GM12878 (cell line): ENCODE measurements around the gene HADHA. TPM values are rescaled to one million over a fixed set of nuclear protein-coding genes. Genes with fewer than 3 reads are reported as not detected.

Experiments
- ATAC-seq: fragments of 200-7000 bp; cut with Tn5 transposase; 3 replicates; pipeline ENCODE4 v1.9.1; 2020; ENCODE audit warnings: mild to moderate bottlenecking, moderate library complexity
- BruUV-seq: library from RNA; stranded (reverse); fragments of 400-500 nt; replicated peaks from 2 replicates; lab custom pipeline; 2021; lab: Mats Ljungman, UMichigan
- CTCF ChIA-PET: fragments of 300-600 bp; sonication (Branson Sonifier 250); formaldehyde crosslinking; extraction: SDS; loops from one replicate; lab custom pipeline; 2021; ENCODE audit warnings: inconsistent platforms; lab: Yijun Ruan, JAX
- POLR2A ChIA-PET: fragments of 350-600 bp; formaldehyde crosslinking; extraction: SDS; loops from one replicate; lab custom pipeline; 2021; ENCODE audit warnings: inconsistent platforms; lab: Charles Lee
- RAD21 ChIA-PET: fragments of 300-600 bp; sonication (Branson Sonifier 250); formaldehyde crosslinking; loops from one replicate; lab custom pipeline; 2023; ENCODE audit warnings: antibody characterized with exemption; ENCODE audit not compliant: unreplicated experiment; lab: Charles Lee
- SMC1A ChIA-PET: fragments of 300-600 bp; sonication (Branson Sonifier 250); formaldehyde crosslinking; loops from one replicate; lab custom pipeline; 2023; ENCODE audit not compliant: unreplicated experiment, uncharacterized antibody; lab: Charles Lee
- DNase-seq: peaks from one replicate; pipeline ENCODE4 v3.0.0-alpha.2; 2011; ENCODE audit warnings: low read depth, low spot score
- FAIRE-seq: peaks from 3 replicates; lab custom pipeline; 2011; peaks lifted over from hg19 to GRCh38; lab: Jason Lieb, UNC
- H2AFZ ChIP-seq: 2 replicates; pipeline ENCODE4 v1.6.0; 2011; ENCODE audit warnings: low read depth, low read length, control low read depth; ENCODE audit not compliant: control insufficient read depth
- H3K27ac ChIP-seq: 2 replicates; pipeline ENCODE4 v1.5.1; 2011; ENCODE audit warnings: control low read depth; ENCODE audit not compliant: control insufficient read depth, insufficient read depth
- H3K27me3 ChIP-seq, 2 experiments: replicated peaks in 1 of 2; 2 replicates each; pipeline versions ENCODE4 v1.6.0 to v1.6.1; 2011; ENCODE audit warnings: low read length in 1 of 2; ENCODE audit not compliant: control insufficient read depth in 2 of 2, insufficient read depth in 2 of 2
- H3K36me3 ChIP-seq, 2 experiments: 2 replicates each; pipeline ENCODE4 v1.5.1; 2011; ENCODE audit warnings: low read length in 1 of 2; ENCODE audit not compliant: control insufficient read depth in 2 of 2, insufficient read depth in 2 of 2
- H3K4me1 ChIP-seq: 2 replicates; pipeline ENCODE4 v1.6.1; 2011; ENCODE audit warnings: mild to moderate bottlenecking, low read length, moderate library complexity, mixed read lengths; ENCODE audit not compliant: control insufficient read depth, insufficient read depth
- H3K4me2 ChIP-seq: 2 replicates; pipeline ENCODE4 v1.6.0; 2011; ENCODE audit warnings: control low read depth; ENCODE audit not compliant: control insufficient read depth, insufficient read depth
- H3K4me3 ChIP-seq: fragments of 200-600 bp; sonication (generic); 2 replicates; pipeline ENCODE4 v1.5.1; 2016
- H3K79me2 ChIP-seq: 2 replicates; pipeline ENCODE4 v1.6.0; 2011; ENCODE audit warnings: low read length; ENCODE audit not compliant: control insufficient read depth, insufficient read depth
- H3K9ac ChIP-seq: 2 replicates; pipeline ENCODE4 v1.8.0; 2011; ENCODE audit warnings: low read length, control low read depth, mixed read lengths; ENCODE audit not compliant: control insufficient read depth, insufficient read depth
- H3K9me3 ChIP-seq: replicated peaks from 3 replicates; pipeline ENCODE4 v1.5.1; 2011; ENCODE audit warnings: mild to moderate bottlenecking, low read length; ENCODE audit not compliant: control insufficient read depth, insufficient read depth
- H4K20me1 ChIP-seq: 2 replicates; pipeline ENCODE4 v1.6.0; 2011; ENCODE audit not compliant: control insufficient read depth, insufficient read depth
- ASH2L ChIP-seq: fragments of 300-600, 200-600 bp; sonication (generic); IDR thresholded peaks from 2 replicates; pipeline ENCODE4 v1.6.1; 2017; ENCODE audit warnings: low read depth, mild to moderate bottlenecking, borderline replicate concordance
- E2F4 ChIP-seq: IDR thresholded peaks from 2 replicates; pipeline ENCODE4 v1.6.1; 2012; ENCODE audit warnings: low read depth, low read length, improper control_type of control experiment
- ELK1 ChIP-seq: IDR thresholded peaks from 2 replicates; pipeline ENCODE4 v1.6.1; 2012; ENCODE audit warnings: low read depth, low read length, improper control_type of control experiment
- ESRRA ChIP-seq: IDR thresholded peaks from 2 replicates; pipeline ENCODE4 v1.6.1; 2012; ENCODE audit warnings: mild to moderate bottlenecking, low read length, improper control_type of control experiment
- IKZF1 ChIP-seq: fragments of 450-650 bp; conservative IDR thresholded peaks from 2 replicates; pipeline ENCODE4 v1.6.1; 2017; ENCODE audit warnings: antibody characterized with exemption, mild to moderate bottlenecking
- IRF3 ChIP-seq: fragments of 450-650 bp; IDR thresholded peaks from 2 replicates; pipeline ENCODE4 v1.6.1; 2014; ENCODE audit warnings: mild to moderate bottlenecking
- JUNB ChIP-seq: IDR thresholded peaks from 2 replicates; pipeline ENCODE4 v1.6.1; 2016; ENCODE audit warnings: antibody characterized with exemption, mild to moderate bottlenecking
- JUND ChIP-seq: IDR thresholded peaks from 2 replicates; pipeline ENCODE4 v1.6.1; 2012; ENCODE audit warnings: low read depth, mild to moderate bottlenecking, low read length, improper control_type of control experiment, moderate library complexity
- MLLT1 ChIP-seq: fragments of 450-650 bp; IDR thresholded peaks from 2 replicates; pipeline ENCODE4 v1.6.1; 2016; ENCODE audit warnings: mild to moderate bottlenecking
- PML ChIP-seq: IDR thresholded peaks from 2 replicates; pipeline ENCODE4 v1.6.1; 2012; ENCODE audit warnings: low read length, inconsistent platforms
- ZBTB33 ChIP-seq: fragments of 450-650 bp; IDR thresholded peaks from 2 replicates; pipeline ENCODE4 v1.6.1; 2017; ENCODE audit warnings: mild to moderate bottlenecking
- ZNF384 ChIP-seq: IDR thresholded peaks from 2 replicates; pipeline ENCODE4 v1.6.1; 2012; ENCODE audit warnings: low read depth, mild to moderate bottlenecking, low read length, improper control_type of control experiment, borderline replicate concordance
- WGBS: methylation state at CpG from one replicate; pipeline ENCODE4 v1.1.6; 2016; ENCODE audit warnings: low lambda C conversion rate; ENCODE audit not compliant: insufficient replicate concordance, insufficient coverage; ENCODE audit errors: missing lambda C conversion rate; 5-methylcytosine and 5-hydroxymethylcytosine counted together
- in situ Hi-C: fragments of 300-500 bp; cut with MboI; formaldehyde crosslinking; loops from 9 replicates; pipeline ENCODE4 v1.14.3; 2018; ENCODE audit warnings: mixed read lengths
- intact Hi-C: fragments of 100-400 bp; cut with micrococcal nuclease; formaldehyde crosslinking; loops from one replicate; pipeline ENCODE4 v1.14.2; 2022; ENCODE audit not compliant: unreplicated experiment
- polyA plus RNA-seq, 11 experiments: library from polyadenylated mRNA; depleted of rRNA in 4 of 11; unstranded in 6 of 11; stranded (reverse) in 5 of 11; fragments of >200 nt; fragmentation: Nextera tagmentation in 4 of 11; fragmentation: Illumina TruSeq in 1 of 11; extraction: Ambion mirVana in 4 of 11; extraction: Trizol in 1 of 11; gene quantifications; 1 replicate in 1 of 11; 2 replicates in 10 of 11; pipeline versions ENCODE4 v1.2.1 to v1.2.3, GENCODE V29; 2011 to 2016; ENCODE audit warnings: inconsistent platforms in 2 of 11, missing spikeins in 2 of 11, low read depth in 1 of 11
- total RNA-seq, 4 experiments: library from RNA; depleted of rRNA in 3 of 4; stranded (reverse); fragments of >200 nt in 3 of 4; fragmentation: Illumina TruSeq in 1 of 4; extraction: Trizol in 1 of 4; gene quantifications; 2 replicates each; pipeline versions ENCODE4 v1.2.1 to v1.2.3, GENCODE V29; 2013 to 2021

HADHA gene
- total and polyA plus RNA-seq, 10 of the 15 experiments (the other 5 are each of a cell fraction or from before 2014, with no cell fraction given) = 109 to 207 (median 165) TPM

- no peaks in the 10 kb centered on the region; the same call in 1 of the 2 replicates for H3K4me1 ChIP-seq
- TF ChIP-seq ASH2L = no peak
- no peak for TF ChIP-seq ZBTB33
- no peak for TF ChIP-seq E2F4
- no peak for TF ChIP-seq JUND
- no peak for TF ChIP-seq ESRRA
- TF ChIP-seq JUNB = no peak
- no peak for TF ChIP-seq IKZF1
- TF ChIP-seq MLLT1 = no peak
- TF ChIP-seq ELK1 = no peak
- no peak for TF ChIP-seq PML
- no peak for TF ChIP-seq IRF3
- no peak for TF ChIP-seq ZNF384
- TF ChIP-seq, all 136 proteins: peak for 0
- ATAC-seq = no peak
- POLR2A ChIA-PET = no interaction called here
- intact Hi-C loops (no loop called here), in situ Hi-C loops (no loop called here)
- 71% methylated on average over 6 of the region's 11 CpGs for WGBS
- BruUV-seq = no TSS peak
- Histone ChIP-seq H3K9me3 (no peaks in the 10 kb centered on the region), H3K27ac (no peak overlapping the region), H3K4me2 (no peak overlapping the region), H3K4me3 (no peak overlapping the region), H4K20me1 (no peaks in the 10 kb centered on the region; the same call in 1 of the 2 replicates), H3K27me3 (peaks cover 4 to 13% of the 10 kb centered on the region in 2 experiments), H2AFZ (no peak overlapping the region), H3K79me2 (no peaks in the 10 kb centered on the region), H3K36me3 (no peaks in the 10 kb centered on the region), H3K9ac (no peak overlapping the region)
- no peak for FAIRE-seq
- RAD21 ChIA-PET = interaction anchor here (0.7 kb wide), 1 partner anchor 29 kb away, joined by 3 read pairs; no protein-coding TSS in a partner anchor
- SMC1A ChIA-PET = no interaction called here
- no peak for DNase-seq
- CTCF ChIA-PET = no interaction called here
These were observed 68.2 kb downstream of the HADHA start for GRCh38 chr2:26176279-26176615.
